GM18519 (cell line): ENCODE data around the gene MCUB.
"Not testable (repeated sequence)": the region's sequence is repeated elsewhere in the genome, so short reads cannot be mapped to it uniquely, and the experiment has no call there.

Experiments
- ATAC-seq: cut with Tn5 transposase; IDR thresholded peaks from one replicate; pipeline ENCODE4 v1.9.1; 2021; ENCODE audit warnings: mild to moderate bottlenecking, moderate library complexity; ENCODE audit not compliant: unreplicated experiment, low FRiP score

The MCUB gene

DNA sequence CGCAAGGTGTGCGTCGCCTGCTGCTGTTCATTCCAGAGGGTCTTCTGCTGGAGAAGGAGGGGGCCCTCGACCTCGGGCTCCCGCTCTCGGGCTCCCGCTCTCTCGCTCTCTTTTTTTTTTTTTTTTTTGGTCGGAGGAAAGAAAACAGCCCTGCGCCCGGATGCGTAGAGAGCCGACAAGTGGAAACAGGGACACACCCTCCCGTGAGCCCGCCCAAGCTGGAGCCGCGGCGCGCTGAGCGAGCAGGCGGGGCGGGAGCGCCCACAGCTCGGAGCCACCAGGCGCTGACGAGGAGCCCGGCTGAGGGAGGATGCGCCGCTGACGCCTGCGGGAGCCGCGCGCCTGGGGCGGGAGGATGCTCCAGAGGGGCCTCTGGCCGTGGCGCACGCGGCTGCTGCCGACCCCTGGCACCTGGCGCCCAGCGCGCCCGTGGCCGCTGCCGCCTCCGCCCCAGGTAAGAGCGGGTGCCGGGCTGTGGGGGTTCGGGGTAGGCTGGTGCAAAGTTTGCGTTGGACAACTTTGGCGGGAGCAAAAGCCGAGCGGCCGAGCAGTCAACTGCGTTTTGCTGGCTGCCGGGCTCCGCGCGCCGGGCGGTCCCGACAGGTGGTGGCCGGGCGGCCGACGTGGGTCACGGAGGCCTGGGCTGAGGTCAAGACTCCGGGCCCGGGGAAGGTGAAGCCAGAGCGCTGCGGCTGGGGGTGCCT is at the start of gene MCUB:
Gene MCUB (plus strand): TSS at position 264 of the 704 bp plus-strand sequence. CDS start 92 bp downstream, at position 356.
- peak; percentile 86 for ATAC-seq

GRCh38 chr4:109510687-109511086 is 49.4 kb upstream of the MCUB start:
- ATAC-seq: no peak

DNA sequence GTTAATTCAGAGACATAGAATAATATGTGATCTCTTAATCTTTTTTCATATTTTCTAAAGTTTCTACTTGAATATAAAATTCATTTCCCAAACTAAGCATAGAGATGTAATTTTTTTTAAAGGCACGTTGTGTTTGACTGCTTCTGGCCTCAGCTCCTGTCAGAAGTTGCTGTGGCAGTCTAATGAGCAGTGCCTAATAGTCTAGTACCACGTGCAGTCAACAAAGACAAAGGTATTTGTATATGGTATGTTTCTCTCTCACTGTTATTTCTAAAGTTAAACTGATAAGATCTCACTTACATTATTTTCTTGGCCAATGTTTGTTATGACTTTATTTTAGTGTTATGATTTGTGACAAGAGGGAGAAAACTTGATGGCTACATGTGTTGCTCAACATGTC is 48.6 kb upstream of the MCUB start:
- ATAC-seq: no peak

DNA sequence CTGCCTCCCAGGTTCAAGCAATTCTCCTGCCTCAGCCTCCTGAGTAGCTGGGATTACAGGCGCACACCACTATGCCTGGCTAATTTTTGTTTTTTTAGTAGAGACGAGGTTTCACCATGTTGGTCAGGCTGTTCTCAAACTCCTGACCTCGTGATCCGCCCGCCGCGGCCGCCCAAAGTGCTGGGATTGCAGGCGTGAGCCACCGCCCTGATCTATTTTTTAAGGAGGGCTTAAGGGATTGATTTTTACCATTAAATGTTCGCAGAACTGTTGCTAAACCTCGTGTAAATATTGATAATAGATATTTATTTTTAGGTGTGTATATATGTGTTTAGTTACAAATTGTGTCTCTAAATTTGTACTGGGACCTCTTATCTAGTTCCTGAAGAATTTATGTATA is 46.7 kb upstream of the MCUB start:
- ATAC-seq: not testable (repeated sequence)

GRCh38 chr4:109532182-109532581 is 27.9 kb upstream of the MCUB start:
- no peak for ATAC-seq

DNA sequence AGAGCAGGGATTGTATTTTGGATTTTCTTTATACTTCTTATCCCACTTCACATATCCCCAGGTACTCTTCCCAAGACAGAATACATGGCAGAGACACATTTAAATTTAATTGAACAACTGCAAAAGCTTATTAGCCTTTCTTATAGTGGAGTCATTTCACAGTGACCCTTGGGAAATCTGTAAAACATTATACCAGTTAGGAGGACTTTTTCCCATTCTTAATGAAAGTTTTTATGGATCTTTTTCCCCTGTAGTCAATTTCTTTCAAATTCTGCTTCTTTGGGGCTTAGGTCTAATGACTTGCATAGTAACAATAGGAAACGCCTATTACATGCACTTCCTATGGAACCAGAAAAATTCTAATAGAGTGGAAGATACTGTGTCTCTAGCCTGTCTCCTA is 14.6 kb upstream of the MCUB start:
- ATAC-seq: no peak

DNA sequence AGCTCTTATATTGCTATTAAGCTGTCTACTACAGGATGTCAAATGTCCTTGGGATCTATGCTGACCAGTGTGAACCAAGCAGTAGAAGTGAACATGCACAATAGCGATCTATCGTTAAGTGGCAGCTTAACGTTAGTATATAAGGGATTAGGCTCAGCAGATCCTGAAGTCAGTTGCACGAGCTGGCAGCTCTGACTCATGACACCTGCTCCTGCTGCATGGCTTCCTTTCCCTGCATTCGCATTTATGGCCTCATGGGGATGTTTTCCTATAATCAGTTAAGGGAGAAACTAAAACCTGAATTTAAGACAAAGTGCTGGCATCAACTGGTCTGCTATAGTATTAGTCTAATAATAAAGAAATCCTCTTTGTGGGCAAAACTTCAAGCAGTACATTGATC is 12.7 kb upstream of the MCUB start:
- no peak for ATAC-seq

DNA sequence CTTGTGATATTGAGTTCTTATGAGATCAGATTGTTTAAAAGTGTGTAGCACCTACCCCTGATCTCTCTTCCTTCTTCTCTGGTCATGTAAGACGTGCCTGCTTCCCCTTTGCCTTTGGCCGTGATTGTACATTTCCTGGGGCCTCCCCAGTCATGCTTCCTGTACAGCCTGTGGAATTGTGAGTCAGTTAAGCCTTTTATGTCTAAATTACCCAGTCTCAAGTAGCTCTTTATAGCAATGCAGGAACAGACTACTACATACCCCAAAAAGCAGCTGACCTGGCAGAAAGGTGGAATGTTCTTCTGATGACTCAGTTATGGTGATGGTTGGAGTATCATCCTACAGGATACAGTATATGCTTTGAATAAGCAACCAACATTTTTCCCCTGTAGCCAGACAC is 11.4 kb upstream of the MCUB start:
- ATAC-seq: no peak

DNA sequence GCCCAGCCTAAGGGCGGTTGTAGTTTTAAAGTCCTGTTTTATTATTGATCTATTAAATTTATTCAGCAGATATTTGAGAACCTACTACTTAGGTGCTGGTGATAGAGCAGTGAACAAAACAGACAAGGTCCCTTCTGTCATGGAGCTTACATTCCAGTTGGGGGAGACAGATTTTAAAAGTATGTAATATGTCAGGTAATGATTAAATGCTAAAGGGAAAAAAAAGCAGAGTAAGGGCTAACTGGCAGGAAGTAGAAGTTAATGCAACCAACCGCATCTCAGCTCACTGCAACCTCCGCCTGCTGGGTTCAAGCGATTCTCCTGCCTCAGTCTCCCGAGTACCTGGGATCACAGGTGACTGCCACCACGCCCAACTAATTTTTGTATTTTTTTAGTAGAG is 7.8 kb upstream of the MCUB start:
- no peak for ATAC-seq

GRCh38 chr4:109553130-109553529 is 6.9 kb upstream of the MCUB start:
- ATAC-seq: no peak

DNA sequence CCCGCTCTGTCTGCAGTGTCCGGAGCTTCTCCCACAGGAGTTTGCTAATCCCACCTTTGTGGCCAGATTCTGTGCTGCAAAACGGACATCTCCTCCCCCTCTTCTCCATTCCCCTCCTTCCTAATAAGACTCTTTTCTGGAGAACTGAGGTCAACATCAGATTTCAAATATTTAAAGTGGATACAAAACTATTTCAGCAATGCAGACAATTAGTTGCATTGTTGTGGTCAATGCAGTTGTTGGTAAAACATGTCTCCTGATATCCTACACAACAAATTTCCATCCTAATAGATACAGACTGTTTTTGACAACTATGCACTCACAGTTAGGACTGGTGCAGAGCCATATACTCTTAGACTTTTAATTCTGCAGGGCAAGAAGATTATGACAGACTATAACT is 5.1 kb upstream of the MCUB start:
- ATAC-seq: no peak

- no peak for ATAC-seq
These were observed 2.6 kb upstream of the MCUB start for GRCh38 chr4:109557433-109557832.

- ATAC-seq: not testable (repeated sequence)
These were observed 2.0 kb upstream of the MCUB start for GRCh38 chr4:109558095-109558494.

GRCh38 chr4:109559625-109559982 is 442 bp upstream of the MCUB start:
- peak; percentile 7 for ATAC-seq

DNA sequence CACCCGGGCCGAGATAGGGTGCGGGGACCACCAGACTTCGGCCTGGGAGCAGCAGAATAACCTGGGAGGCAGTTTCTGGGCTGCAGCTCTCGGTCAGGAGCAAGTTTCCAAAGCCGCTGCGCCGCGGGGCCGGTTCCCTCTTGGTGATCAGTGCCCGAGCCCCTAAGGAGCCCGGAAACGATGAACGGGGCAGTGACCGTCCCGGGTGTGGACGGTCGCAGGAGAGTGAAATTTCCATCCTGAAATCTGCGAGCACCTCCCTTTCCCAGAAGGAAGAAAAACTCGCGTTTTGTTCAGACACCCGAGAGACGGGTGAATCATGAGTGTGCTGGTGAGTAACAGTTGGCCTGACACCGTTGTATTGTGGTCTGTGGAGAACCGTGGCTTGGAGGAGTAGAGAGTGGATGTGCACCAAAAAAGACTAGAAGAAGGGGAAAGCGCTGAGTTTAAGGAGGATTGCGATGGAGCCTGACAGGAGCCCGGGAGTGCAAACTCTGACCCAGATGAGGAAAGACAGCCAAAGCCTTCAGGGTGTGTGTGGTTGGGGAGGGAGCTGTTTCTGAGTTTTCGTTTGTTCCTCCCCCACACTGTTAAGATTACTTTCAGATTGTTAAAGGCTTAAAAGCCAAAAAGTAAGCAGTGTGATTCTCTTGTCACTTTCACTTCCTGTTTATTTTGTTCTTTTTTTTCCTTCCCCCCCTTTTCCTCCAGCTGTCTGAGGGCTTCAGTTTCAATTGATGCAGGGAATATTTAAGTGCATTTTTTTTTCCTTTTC is 828 bp downstream of the MCUB start:
- ATAC-seq: peak; percentile 60

GRCh38 chr4:109562457-109563239 is 2.6 kb downstream of the MCUB start:
- no peak for ATAC-seq

DNA sequence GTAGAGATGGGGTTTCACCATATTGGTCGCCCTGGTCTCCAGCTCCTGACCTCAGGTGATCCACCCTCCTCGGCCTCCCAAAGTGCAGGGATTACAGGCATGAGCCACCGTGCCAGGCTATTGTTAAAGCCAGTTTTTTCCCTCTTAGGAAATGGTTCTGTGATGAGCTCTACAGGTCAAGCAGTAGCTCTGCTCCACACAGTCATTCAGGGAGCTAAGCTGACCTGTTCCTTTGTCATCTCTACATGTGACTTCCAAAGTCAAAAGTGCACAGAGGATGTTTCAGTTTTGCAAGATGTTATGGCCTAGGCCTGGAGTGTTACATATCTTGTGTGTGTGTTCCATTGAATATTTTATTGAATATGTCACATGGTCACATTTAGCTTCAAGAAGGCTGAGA is 11.4 kb downstream of the MCUB start:
- no peak for ATAC-seq

DNA sequence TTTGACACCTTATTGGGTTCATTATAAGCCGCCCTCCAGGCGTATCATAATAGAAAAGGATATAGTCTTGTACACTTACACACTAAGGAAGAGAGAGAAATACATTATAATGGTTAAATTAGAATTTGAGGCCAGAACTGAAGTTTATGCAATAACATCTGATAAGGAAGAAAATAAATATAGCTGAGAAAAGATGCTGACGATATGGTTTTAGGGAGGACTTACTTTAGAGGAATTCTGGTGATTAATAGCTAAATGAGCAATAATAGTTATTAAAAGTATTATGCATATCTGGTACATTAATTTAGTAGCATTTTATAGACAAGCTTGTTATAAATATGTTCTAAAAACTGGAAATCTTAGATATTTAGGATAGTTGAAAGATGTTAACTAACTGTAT is 12.1 kb downstream of the MCUB start:
- no peak for ATAC-seq

- no peak for ATAC-seq
These were observed 14.4 kb downstream of the MCUB start for GRCh38 chr4:109574443-109574850.

- ATAC-seq: no peak
These were observed 15.1 kb downstream of the MCUB start for GRCh38 chr4:109574931-109575804.
